Activated T-cell treated with anti-CD3 and anti-CD28 coated beads for 1 hour (primary cell): ENCODE measurements around the gene FAM156B.
"Not testable (repeated sequence)": the region's sequence is repeated elsewhere in the genome, so short reads cannot be mapped to it uniquely, and the experiment has no call there.

Source experiments
- DNase-seq: peaks from one replicate; pipeline ENCODE4 v3.0.0-alpha.2; 2020; ENCODE audit warnings: low read depth

The FAM156B gene, protein sequence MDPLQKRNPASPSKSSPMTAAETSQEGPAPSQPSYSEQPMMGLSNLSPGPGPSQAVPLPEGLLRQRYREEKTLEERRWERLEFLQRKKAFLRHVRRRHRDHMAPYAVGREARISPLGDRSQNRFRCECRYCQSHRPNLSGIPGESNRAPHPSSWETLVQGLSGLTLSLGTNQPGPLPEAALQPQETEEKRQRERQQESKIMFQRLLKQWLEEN

GRCh38 chrX:52896855-52897709 lies at the start of gene FAM156B:
Gene FAM156B, plus strand, starts transcription at chrX:52897330. Its CDS starts 9,896 bp downstream, at chrX:52907226.
- DNase-seq: not testable (repeated sequence)

DNA sequence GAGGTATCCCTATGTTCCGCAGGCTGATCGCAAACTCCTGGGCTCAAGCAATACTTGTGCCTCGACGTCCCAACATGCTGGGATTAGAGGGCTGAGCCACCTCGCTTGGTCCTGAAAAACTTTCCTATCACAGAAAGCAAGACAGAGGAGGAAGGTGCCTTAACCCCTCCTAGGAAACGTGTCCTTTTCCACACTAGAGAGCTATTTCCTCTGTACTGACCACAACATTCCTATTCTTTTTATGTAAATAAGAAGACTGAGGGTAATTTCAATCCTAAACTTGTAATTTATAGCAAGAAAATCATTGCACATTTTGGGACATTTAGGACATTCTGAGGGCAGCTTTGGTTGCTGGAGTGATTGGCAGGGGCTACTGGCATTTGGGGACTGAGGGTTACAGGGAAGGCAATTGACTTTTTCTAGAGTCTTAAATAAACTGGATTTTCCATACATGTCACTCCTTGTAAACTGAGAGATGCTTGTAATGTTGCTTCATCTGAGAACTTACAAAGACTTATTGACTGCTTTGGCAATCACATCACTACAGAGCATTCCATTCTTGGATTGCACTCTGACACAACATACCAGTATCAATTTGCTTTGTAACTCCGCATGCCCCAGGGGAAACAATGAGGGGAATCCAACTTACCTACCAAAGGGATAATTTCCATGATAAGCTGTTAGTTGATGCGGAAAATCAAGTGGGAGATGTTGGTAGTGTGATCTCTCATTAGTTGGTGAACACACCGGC lies 44.8 kb upstream of the FAM156B start:
- no peak for DNase-seq

GRCh38 chrX:52856991-52857525 lies 40.1 kb upstream of the FAM156B start:
- not testable (repeated sequence) for DNase-seq

DNA sequence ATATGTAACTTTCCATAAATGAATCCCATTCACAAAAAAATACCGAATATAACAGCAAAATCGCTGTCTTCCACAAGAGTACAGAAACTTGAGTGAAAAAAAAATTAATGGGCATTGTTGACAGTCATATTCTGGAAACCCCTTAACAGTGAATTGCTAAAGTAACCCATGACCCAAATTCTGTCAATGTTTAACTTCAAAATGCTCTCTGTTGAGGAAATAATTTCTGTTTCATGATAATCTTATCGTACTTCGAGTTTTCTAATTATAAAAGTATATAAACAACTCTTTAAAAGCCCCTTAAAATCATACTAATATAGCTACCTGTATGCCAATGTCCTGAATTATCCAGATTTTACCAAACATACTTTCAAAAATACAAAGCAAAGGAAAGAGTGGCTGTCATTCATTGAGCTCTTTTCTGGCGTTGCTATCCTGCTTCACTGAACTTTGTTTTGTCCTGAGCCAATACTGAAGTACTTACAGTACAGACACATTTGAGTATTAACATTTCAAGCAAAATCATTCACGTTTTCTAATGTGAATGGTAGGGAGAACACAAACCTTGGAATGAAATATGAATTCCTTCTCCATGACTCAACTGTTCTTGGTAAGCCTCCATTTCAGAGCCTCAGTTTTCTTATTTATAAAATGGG lies 31.7 kb upstream of the FAM156B start:
- DNase-seq: no peak

DNA sequence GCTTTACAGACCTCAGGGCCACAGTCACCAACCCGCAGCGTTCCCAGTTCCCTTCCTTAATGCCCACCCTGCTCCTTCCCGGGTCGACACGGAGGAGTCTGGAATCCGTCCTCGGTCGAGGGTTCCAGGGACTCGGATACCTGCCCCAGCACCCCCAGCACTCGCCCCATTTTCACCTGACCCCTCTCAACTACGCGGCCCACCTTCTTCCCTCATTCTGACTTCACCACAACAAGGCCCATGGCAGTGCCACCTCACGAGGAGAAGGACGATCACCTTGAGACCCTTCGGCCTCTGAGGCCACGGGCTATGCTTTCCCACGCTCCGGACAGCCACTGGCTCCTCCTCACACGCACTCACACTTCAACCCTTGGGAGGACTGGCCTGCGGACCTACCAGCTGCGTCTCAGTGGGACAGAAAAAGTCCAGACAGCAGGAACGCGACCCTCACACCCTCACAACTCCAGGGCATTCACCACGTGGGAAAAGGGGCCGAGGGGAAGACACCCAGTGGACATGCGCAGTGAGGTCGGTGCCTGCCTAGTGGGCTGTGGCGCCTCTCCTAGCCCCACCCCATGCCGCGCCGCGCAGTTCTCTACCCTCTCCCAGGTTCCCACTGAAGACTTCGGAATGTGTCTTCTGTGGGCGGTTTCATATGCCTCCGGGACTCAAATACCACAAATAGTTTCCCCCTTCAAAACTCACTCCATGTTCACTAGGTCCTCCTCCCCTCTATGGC lies 29.4 kb upstream of the FAM156B start, which contains the start of gene XAGE3:
TSS of gene XAGE3 (minus strand) at position 474 of the 739 bp plus-strand sequence. CDS start 950 bp downstream, outside the sequence.
- no peak for DNase-seq

GRCh38 chrX:52870046-52870445 lies 27.1 kb upstream of the FAM156B start:
- DNase-seq: no peak

DNA sequence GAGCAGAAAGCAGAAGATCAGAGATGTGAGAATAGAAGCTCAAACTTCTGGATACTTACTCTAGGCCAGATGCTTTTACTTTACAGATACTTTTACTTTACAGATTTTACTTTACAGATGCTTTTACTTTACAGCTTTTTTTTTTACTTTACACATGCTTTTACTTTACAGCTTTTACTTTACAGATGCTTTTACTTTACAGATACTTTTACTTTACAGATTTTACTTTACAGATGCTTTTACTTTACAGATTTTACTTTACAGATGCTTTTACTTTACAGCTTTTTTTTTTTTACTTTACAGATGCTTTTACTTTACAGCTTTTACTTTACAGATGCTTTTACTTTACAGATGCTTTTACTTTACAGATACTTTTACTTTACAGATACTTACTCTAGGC lies 23.3 kb upstream of the FAM156B start:
- not testable (repeated sequence) for DNase-seq

DNA sequence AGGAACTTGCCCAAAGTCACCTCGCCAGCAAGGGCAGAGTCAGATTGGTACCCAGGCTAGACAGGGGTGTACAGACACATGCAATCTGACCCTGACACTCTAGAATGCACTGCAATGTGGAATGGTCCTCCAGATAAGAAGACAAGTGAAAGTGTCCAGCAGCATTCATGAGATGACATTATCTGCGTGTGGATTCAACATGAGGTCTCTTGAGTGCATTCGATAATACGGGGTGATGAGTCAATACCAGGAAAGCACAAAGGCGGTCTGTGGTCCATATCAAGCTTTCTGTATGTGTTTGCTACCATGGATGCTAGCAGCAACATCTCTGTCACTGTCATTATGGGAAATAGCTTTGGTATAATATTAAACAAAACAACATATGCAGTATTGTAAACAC lies 22.5 kb upstream of the FAM156B start:
- DNase-seq: no peak

DNA sequence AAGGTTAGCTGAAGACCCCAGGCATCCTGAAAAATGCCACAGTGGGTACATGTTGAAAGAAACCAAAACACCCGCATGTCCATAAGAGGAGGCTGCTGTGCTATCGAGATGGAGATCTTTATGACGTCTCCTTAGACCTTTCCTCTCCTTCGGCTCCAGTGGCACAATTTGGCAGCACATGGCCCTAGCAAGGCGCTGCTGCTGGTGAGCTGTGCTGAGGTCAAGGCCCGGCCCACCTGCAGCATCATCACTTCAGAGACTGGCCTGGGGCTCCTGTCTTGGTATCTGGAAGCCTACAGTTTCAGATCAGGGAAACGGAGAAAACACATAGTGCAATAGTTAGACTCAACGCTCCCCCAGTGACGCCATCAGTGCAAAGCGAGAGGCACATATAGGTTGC lies 21.7 kb upstream of the FAM156B start:
- not testable (repeated sequence) for DNase-seq

- not testable (repeated sequence) for DNase-seq
Observed at GRCh38 chrX:52876386-52876785, 20.7 kb upstream of the FAM156B start.

DNA sequence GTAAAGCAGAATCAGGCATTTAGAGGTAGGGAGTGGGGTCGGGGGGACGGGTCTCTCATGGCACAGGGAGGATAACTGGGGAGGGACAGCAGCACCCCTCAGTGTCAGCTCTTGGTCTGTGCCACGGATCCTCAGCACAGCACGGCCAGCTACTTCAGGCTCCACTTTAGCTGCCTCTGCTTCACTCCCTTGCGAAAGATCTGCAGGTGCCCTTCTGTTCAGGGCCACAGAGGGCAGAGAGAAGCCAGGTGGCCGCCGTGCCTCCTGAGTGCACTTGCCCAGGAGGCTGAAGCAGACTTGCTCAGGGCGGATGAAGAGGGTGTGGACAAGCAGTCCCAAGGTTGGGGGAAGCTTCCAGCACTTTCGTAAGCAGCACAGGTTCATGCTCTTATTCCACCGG lies 9.7 kb upstream of the FAM156B start:
- DNase-seq: not testable (repeated sequence)

GRCh38 chrX:52888090-52888489 lies 9.0 kb upstream of the FAM156B start:
- DNase-seq: not testable (repeated sequence)

DNA sequence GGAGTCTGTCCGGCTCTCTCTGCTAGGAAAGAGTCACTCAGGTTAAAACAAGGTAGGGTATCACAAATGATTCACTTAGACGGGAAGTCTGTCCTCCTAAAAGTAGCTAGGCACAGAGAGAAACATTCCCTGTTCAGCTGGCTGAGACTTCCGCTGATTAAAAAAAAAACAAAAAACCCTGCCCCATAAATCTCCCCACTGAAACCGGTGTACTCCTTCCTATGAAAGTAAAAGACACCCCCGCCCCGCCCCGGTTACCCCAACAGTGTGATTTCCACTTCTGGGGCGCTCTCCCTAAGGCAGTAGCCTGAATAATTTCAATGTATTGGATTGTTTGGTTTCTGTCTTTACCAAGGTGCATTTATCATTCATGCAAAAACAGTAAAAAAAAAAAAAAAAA lies 692 bp upstream of the FAM156B start:
- DNase-seq: not testable (repeated sequence)

DNA sequence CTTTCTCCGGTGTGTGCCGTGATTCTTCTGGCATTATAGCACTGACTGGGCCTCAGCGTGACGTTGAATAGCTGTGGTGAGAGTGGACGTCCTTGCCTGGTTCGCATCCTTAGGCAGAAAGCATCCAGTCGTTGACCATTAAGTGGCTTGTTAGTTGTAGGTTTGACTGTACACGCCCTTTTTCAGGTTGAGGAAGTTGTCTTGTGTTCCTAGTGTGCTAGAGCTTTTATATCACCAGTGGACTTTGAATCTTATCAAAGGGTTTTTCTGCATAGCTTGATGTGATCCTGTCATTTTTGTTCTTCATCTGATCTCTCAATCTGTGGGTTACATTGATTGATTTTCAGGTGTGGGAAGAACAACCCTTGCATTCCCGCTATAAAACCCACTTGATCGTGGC lies 8.4 kb downstream of the FAM156B start:
- DNase-seq: not testable (repeated sequence)

GRCh38 chrX:52906072-52906471 lies 8.9 kb downstream of the FAM156B start:
- DNase-seq: not testable (repeated sequence)

DNA sequence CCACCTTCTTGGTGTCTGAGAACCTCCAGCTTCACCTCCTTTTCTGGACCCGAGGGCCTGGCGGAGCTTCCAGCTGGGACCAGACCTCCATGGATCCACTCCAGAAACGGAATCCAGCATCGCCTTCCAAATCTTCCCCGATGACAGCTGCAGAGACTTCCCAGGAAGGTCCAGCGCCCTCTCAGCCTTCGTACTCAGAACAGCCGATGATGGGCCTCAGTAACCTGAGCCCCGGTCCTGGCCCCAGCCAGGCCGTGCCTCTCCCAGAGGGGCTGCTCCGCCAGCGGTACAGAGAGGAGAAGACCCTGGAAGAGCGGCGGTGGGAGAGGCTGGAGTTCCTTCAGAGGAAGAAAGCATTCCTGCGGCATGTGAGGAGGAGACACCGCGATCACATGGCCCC lies 10.0 kb downstream of the FAM156B start:
- not testable (repeated sequence) for DNase-seq

DNA sequence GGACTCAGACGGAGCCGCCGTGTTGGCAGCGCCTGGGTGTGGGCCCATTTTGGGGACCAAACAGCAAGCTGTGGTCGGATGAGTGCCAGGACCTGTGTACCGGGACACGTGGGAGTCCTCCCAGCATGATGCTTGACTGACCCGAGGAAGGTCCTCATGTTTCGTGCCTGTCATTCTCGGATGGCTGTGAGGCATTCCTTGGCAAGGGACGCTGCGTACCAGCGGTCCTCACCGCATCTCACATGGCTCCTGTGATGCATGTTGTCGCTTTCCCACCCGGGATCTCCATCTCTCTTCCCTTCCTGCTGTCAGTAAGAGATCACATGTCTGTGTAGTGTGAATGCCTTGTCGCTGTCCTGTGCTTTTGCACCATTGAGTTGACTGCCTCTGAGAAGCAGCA lies 10.8 kb downstream of the FAM156B start:
- DNase-seq: not testable (repeated sequence)

- not testable (repeated sequence) for DNase-seq
Observed at GRCh38 chrX:52909313-52909969, 12.3 kb downstream of the FAM156B start.

GRCh38 chrX:52913681-52914080 lies 16.6 kb downstream of the FAM156B start:
- not testable (repeated sequence) for DNase-seq

DNA sequence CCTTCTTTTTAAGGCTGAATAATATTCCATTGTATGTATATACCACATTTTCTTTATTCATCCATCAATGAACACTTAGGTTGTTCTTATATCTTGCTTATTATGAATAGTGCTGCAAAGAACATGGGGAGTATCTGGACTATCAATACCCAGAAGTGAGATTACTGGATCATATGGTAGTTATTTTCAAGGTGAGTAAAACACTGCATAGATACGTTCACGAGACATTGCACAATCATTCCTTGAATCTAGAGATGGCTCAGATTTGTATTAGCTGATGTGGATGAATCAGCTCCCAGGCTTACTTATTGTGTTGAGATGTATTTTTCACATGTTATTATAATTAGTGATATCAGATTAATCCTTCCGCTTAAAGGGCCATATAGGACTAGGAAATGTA lies 17.6 kb downstream of the FAM156B start:
- DNase-seq: not testable (repeated sequence)
